GM12878 (cell line): ENCODE data around the gene SULT1A3. TPM values are rescaled to one million over a fixed set of nuclear protein-coding genes. Genes with fewer than 3 reads are reported as not detected.
A peak's percentile ranks its signal among the peaks of the same experiment; 100 is the strongest.

Experiments used
- ATF7 ChIP-seq: fragments of 450-650 bp; IDR thresholded peaks from 2 replicates; pipeline ENCODE4 v1.6.1; 2016; ENCODE audit warnings: low read depth, mild to moderate bottlenecking
- BCL11A ChIP-seq: IDR thresholded peaks from 2 replicates; pipeline ENCODE4 v1.6.1; 2011; ENCODE audit warnings: low read depth, low read length
- ETV6 ChIP-seq, 2 experiments: fragments of 450-650 bp in 1 of 2; IDR thresholded peaks in 1 of 2; conservative IDR thresholded peaks in 1 of 2; 2 replicates each; pipeline ENCODE4 v1.6.1; 2014; ENCODE audit warnings: antibody characterized with exemption in 1 of 2, borderline replicate concordance in 1 of 2, low read depth in 1 of 2, mild to moderate bottlenecking in 1 of 2, moderate library complexity in 1 of 2
- GATAD2B ChIP-seq: fragments of 450-650 bp; conservative IDR thresholded peaks from 2 replicates; pipeline ENCODE4 v1.6.1; 2017; ENCODE audit warnings: low read depth, mild to moderate bottlenecking, moderate library complexity
- HDAC6 ChIP-seq: fragments of 200-600 bp; sonication (generic); IDR thresholded peaks from one replicate; pipeline ENCODE4 v1.8.0; 2017; ENCODE audit warnings: antibody characterized with exemption; ENCODE audit not compliant: unreplicated experiment
- JUNB ChIP-seq: IDR thresholded peaks from 2 replicates; pipeline ENCODE4 v1.6.1; 2016; ENCODE audit warnings: antibody characterized with exemption, mild to moderate bottlenecking
- JUND ChIP-seq: IDR thresholded peaks from 2 replicates; pipeline ENCODE4 v1.6.1; 2012; ENCODE audit warnings: low read depth, mild to moderate bottlenecking, low read length, improper control_type of control experiment, moderate library complexity
- KLF5 ChIP-seq: fragments of 450-650 bp; IDR thresholded peaks from 2 replicates; pipeline ENCODE4 v1.6.1; 2014; ENCODE audit warnings: mild to moderate bottlenecking; ENCODE audit not compliant: partially characterized antibody
- MTA2 ChIP-seq: fragments of 450-650 bp; IDR thresholded peaks from 2 replicates; pipeline ENCODE4 v1.6.1; 2016; ENCODE audit warnings: low read depth, mild to moderate bottlenecking, moderate library complexity
- MYB ChIP-seq: fragments of 150-350 bp; IDR thresholded peaks from 2 replicates; pipeline ENCODE4 v1.6.1; 2014; ENCODE audit warnings: mild to moderate bottlenecking, low read depth, low read length, borderline replicate concordance
- REST ChIP-seq: IDR thresholded peaks from 2 replicates; pipeline ENCODE4 v1.6.1; 2012; ENCODE audit warnings: mild to moderate bottlenecking, low read depth, low read length
- SKIL ChIP-seq: fragments of 450-650 bp; IDR thresholded peaks from 2 replicates; pipeline ENCODE4 v1.6.1; 2017; ENCODE audit warnings: mild to moderate bottlenecking, low read depth, inconsistent platforms; ENCODE audit not compliant: poor library complexity, severe bottlenecking
- SMARCA5 ChIP-seq: fragments of 450-650 bp; IDR thresholded peaks from 2 replicates; pipeline ENCODE4 v1.6.1; 2017; ENCODE audit warnings: mild to moderate bottlenecking
- SUPT20H ChIP-seq: IDR thresholded peaks from 2 replicates; pipeline ENCODE4 v1.6.1; 2011; ENCODE audit warnings: low read depth, mild to moderate bottlenecking, low read length, moderate library complexity, borderline replicate concordance; ENCODE audit not compliant: control insufficient read depth
- TAF1 ChIP-seq: IDR thresholded peaks from 2 replicates; pipeline ENCODE4 v1.6.1; 2011; ENCODE audit warnings: mild to moderate bottlenecking, low read depth, low read length, borderline replicate concordance
- TCF12 ChIP-seq: IDR thresholded peaks from 2 replicates; pipeline ENCODE4 v1.6.1; 2011; ENCODE audit warnings: low read depth, mild to moderate bottlenecking, low read length
- USF2 ChIP-seq: IDR thresholded peaks from 2 replicates; pipeline ENCODE4 v1.6.1; 2011; ENCODE audit warnings: low read depth, low read length, improper control_type of control experiment, borderline replicate concordance
- ZNF24 ChIP-seq: fragments of 450-650 bp; IDR thresholded peaks from 2 replicates; pipeline ENCODE4 v1.6.1; 2017; ENCODE audit warnings: antibody characterized with exemption, mild to moderate bottlenecking
- ZZZ3 ChIP-seq: IDR thresholded peaks from 2 replicates; pipeline ENCODE4 v1.6.1; 2011; ENCODE audit warnings: low read depth; ENCODE audit not compliant: control insufficient read depth, insufficient read length
- polyA plus RNA-seq, 11 experiments: library from polyadenylated mRNA; depleted of rRNA in 4 of 11; unstranded in 6 of 11; stranded (reverse) in 5 of 11; fragments of >200 nt; fragmentation: Nextera tagmentation in 4 of 11; fragmentation: Illumina TruSeq in 1 of 11; extraction: Ambion mirVana in 4 of 11; extraction: Trizol in 1 of 11; gene quantifications; 1 replicate in 1 of 11; 2 replicates in 10 of 11; pipeline versions ENCODE4 v1.2.1 to v1.2.3, GENCODE V29; 2011 to 2016; ENCODE audit warnings: inconsistent platforms in 2 of 11, missing spikeins in 2 of 11, low read depth in 1 of 11
- total RNA-seq, 4 experiments: library from RNA; depleted of rRNA in 3 of 4; stranded (reverse); fragments of >200 nt in 3 of 4; fragmentation: Illumina TruSeq in 1 of 4; extraction: Trizol in 1 of 4; gene quantifications; 2 replicates each; pipeline versions ENCODE4 v1.2.1 to v1.2.3, GENCODE V29; 2013 to 2021

The SULT1A3 gene
- total and polyA plus RNA-seq, 10 of the 15 experiments (the other 5 are each of a cell fraction or from before 2014, with no cell fraction given) = 3.3 to 15.8 (median 6.2) TPM

- no peak for TF ChIP-seq MYB
- TF ChIP-seq ETV6 (conservative IDR thresholded peaks at IDR 0.05 in 1 of 2, IDR thresholded peaks at IDR 0.05 in 1 of 2; ENCODE audit: borderline replicate concordance in 1 of 2, low read depth in 1 of 2) = peak in 1 of 2 experiments; percentile 92; a peak in 2 of 4 replicates
- no peak for TF ChIP-seq HDAC6
- TF ChIP-seq GATAD2B = no peak
- TF ChIP-seq BCL11A = peak; percentile 31; the same call in 1 of the 2 replicates
- TF ChIP-seq SMARCA5 = peak; percentile 37; the same call in 1 of the 2 replicates
- TF ChIP-seq KLF5 = no peak
- TF ChIP-seq SUPT20H = no peak
- peak; percentile 68; the same call in 1 of the 2 replicates for TF ChIP-seq TCF12
- no peak for TF ChIP-seq SKIL
- no peak for TF ChIP-seq USF2
- TF ChIP-seq TAF1 = peak; percentile 85; the same call in 1 of the 2 replicates
- TF ChIP-seq MTA2 = peak; percentile 64; the same call in 1 of the 2 replicates
- no peak for TF ChIP-seq REST
- TF ChIP-seq JUNB = no peak; the same call in 1 of the 2 replicates
- no peak for TF ChIP-seq ZZZ3
- no peak for TF ChIP-seq ATF7
- no peak for TF ChIP-seq ZNF24
- TF ChIP-seq JUND = no peak
Measured at GRCh38 chr16:30184096-30184890, 14.8 kb upstream of the SULT1A3 start (continued).
